Endodermal cell (in vitro differentiated cells): ENCODE measurements around the gene GTF2A2. TPM values are rescaled to one million over a fixed set of nuclear protein-coding genes. Genes with fewer than 3 reads are reported as not detected.

Experiments used
- DNase-seq: peaks from one replicate; pipeline ENCODE4 v3.0.0-alpha.2; 2017
- H3K27ac ChIP-seq: 2 replicates; pipeline ENCODE4 v1.5.1; 2013; ENCODE audit warnings: mild to moderate bottlenecking, low read depth, low read length, moderate library complexity
- H3K27me3 ChIP-seq: 2 replicates; pipeline ENCODE4 v1.6.1; 2013; ENCODE audit warnings: mild to moderate bottlenecking, low read length, moderate library complexity; ENCODE audit not compliant: insufficient read depth, control insufficient read depth, poor library complexity, severe bottlenecking
- H3K36me3 ChIP-seq: 2 replicates; pipeline ENCODE4 v1.7.0; 2013; ENCODE audit warnings: mild to moderate bottlenecking, low read length, moderate library complexity; ENCODE audit not compliant: control insufficient read depth, insufficient read depth
- H3K4me1 ChIP-seq: one replicate; pipeline ENCODE4 v1.7.0; 2013; ENCODE audit warnings: low read length; ENCODE audit not compliant: control insufficient read depth, insufficient read depth
- H3K4me3 ChIP-seq: 2 replicates; pipeline ENCODE4 v1.5.1; 2013; ENCODE audit warnings: mild to moderate bottlenecking, low read length, moderate library complexity
- H3K9ac ChIP-seq: 2 replicates; pipeline ENCODE4 v1.6.1; 2013; ENCODE audit warnings: mild to moderate bottlenecking, low read length, moderate library complexity; ENCODE audit not compliant: poor library complexity, severe bottlenecking; ENCODE audit errors: extremely low read depth
- H3K9me3 ChIP-seq: 2 replicates; pipeline ENCODE4 v1.6.1; 2013; ENCODE audit warnings: mild to moderate bottlenecking, low read length, moderate library complexity; ENCODE audit not compliant: control insufficient read depth
- H3K27ac Mint-ChIP-seq: 2 replicates; pipeline ENCODE4 v1.8.0; 2020; ENCODE audit warnings: mixed read lengths
- H3K27me3 Mint-ChIP-seq: 2 replicates; pipeline ENCODE4 v1.8.0; 2021; ENCODE audit warnings: mild to moderate bottlenecking, mixed read lengths; ENCODE audit not compliant: insufficient read depth
- H3K36me3 Mint-ChIP-seq: 2 replicates; pipeline ENCODE4 v1.8.0; 2020; ENCODE audit warnings: low read depth, mixed read lengths
- H3K4me1 Mint-ChIP-seq: 2 replicates; pipeline ENCODE4 v1.8.0; 2020; ENCODE audit warnings: mixed read lengths
- H3K4me3 Mint-ChIP-seq: 2 replicates; pipeline ENCODE4 v1.8.0; 2020; ENCODE audit warnings: mild to moderate bottlenecking, moderate library complexity, mixed read lengths
- H3K9me3 Mint-ChIP-seq: 2 replicates; pipeline ENCODE4 v1.8.0; 2020; ENCODE audit warnings: mild to moderate bottlenecking, mixed read lengths
- CTCF ChIP-seq: fragments of 200-600 bp; sonication (generic); conservative IDR thresholded peaks from 2 replicates; pipeline ENCODE4 v1.5.0; 2021; ENCODE audit warnings: antibody characterized with exemption, mild to moderate bottlenecking
- WGBS, 2 experiments: methylation state at CpG; one replicate each; pipeline versions ENCODE4 v1.1.5 to v1.1.7; 2013; ENCODE audit warnings: missing lambda C conversion rate in 2 of 2, mixed read lengths in 1 of 2; ENCODE audit not compliant: insufficient coverage in 1 of 2, insufficient read length in 1 of 2; 5-methylcytosine and 5-hydroxymethylcytosine counted together
- total RNA-seq, 2 donors: library from RNA; stranded (reverse); fragmentation: NEBNext Ultra II Directional in 1 of 2; extraction: Animal tissue kit (Norgen Biotek cat#: 25700) in 1 of 2; gene quantifications; 2 replicates in 1 of 2; 3 replicates in 1 of 2; pipeline ENCODE4 v1.2.1, GENCODE V29; 2021

Gene GTF2A2
- total RNA-seq, 2 donors from 2014 or later: 168 to 246 TPM

DNA sequence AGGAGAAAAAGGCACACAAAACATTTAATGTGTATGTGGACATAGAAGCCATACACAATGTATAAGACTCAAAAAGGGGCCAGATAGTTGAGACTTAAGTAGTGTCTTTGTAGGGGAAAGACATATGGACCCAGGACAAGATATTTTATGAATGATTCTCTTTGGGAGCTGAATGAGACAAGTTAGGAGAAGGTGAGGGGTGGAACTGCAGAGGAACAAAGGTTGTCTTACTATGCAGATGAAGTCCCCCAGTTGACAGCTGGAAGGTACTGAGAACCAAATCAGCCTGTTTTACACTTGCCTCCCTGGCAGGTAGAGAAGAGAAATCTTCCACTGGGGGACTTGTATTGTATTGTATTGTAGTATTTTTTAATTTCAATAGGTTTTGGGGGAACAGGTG is 60.7 kb downstream of the GTF2A2 start:
- Histone ChIP-seq H3K4me1 (no peaks in the 10 kb centered on the region), H3K36me3 (no peaks in the 10 kb centered on the region), H3K4me3 (no peak overlapping the region), H3K9ac (no peak overlapping the region), H3K9me3 (peaks cover 12% of the 10 kb centered on the region), H3K27ac (no peak overlapping the region), H3K27me3 (no peaks in the 10 kb centered on the region)
- TF ChIP-seq CTCF: no peak
- H3K36me3 Mint-ChIP-seq: peaks cover 6% of the 10 kb centered on the region
- H3K27ac Mint-ChIP-seq: no peak overlapping the region
- DNase-seq: no peak
- H3K9me3 Mint-ChIP-seq: peaks cover 11% of the 10 kb centered on the region
- H3K4me1 Mint-ChIP-seq: peaks cover under 1% of the 10 kb centered on the region
- no peaks in the 10 kb centered on the region for H3K27me3 Mint-ChIP-seq
- H3K4me3 Mint-ChIP-seq: no peak overlapping the region

GRCh38 chr15:59595434-59595915 is 61.8 kb downstream of the GTF2A2 start:
- no peak overlapping the region for H3K4me3 Mint-ChIP-seq
- Histone ChIP-seq H3K27ac (no peak overlapping the region), H3K4me3 (no peak overlapping the region), H3K9ac (no peak overlapping the region), H3K9me3 (peaks cover 4% of the 10 kb centered on the region), H3K27me3 (no peaks in the 10 kb centered on the region), H3K4me1 (no peaks in the 10 kb centered on the region), H3K36me3 (no peaks in the 10 kb centered on the region)
- no peak overlapping the region for H3K27ac Mint-ChIP-seq
- no peaks in the 10 kb centered on the region for H3K27me3 Mint-ChIP-seq
- DNase-seq: no peak
- H3K36me3 Mint-ChIP-seq: peaks cover 2% of the 10 kb centered on the region
- H3K4me1 Mint-ChIP-seq: peaks cover 6% of the 10 kb centered on the region
- H3K9me3 Mint-ChIP-seq: peaks cover 5% of the 10 kb centered on the region
- no peak for TF ChIP-seq CTCF
- 67 to 77% methylated on average over 5 to 7 of the region's 7 CpGs for WGBS, 2 experiments

GRCh38 chr15:59594991-59595390 is 62.3 kb downstream of the GTF2A2 start:
- 83 to 93% methylated on average over 2 of the region's 2 CpGs for WGBS, 2 experiments
- H3K9ac ChIP-seq: no peak overlapping the region
- Mint-ChIP-seq H3K27ac (no peak overlapping the region), H3K27me3 (no peaks in the 10 kb centered on the region), H3K36me3 (no peaks in the 10 kb centered on the region), H3K4me1 (peaks cover 6% of the 10 kb centered on the region), H3K4me3 (no peak overlapping the region), H3K9me3 (peaks cover 2% of the 10 kb centered on the region)
- H3K9me3 ChIP-seq: no peaks in the 10 kb centered on the region
- no peaks in the 10 kb centered on the region for H3K4me1 ChIP-seq
- no peak for TF ChIP-seq CTCF
- H3K27me3 ChIP-seq: no peaks in the 10 kb centered on the region
- DNase-seq: no peak
- H3K4me3 ChIP-seq: no peak overlapping the region
- H3K36me3 ChIP-seq: no peaks in the 10 kb centered on the region
- H3K27ac ChIP-seq: no peak overlapping the region
